SK-N-SH (cell line): ENCODE results near the gene ARHGEF10L. TPM values are rescaled to one million over a fixed set of nuclear protein-coding genes. Genes with fewer than 3 reads are reported as not detected.

Experiments
- CTCF ChIA-PET: fragments of 300-600, 350-600 bp; formaldehyde crosslinking; extraction: SDS; loops from one replicate; lab custom pipeline; 2021; lab: Yijun Ruan, JAX
- POLR2A ChIA-PET: fragments of 350-600 bp; sonication (Branson Sonifier 250); formaldehyde crosslinking; extraction: SDS; loops from one replicate; lab custom pipeline; 2020; ENCODE audit warnings: antibody characterized with exemption, inconsistent platforms; lab: Yijun Ruan, JAX
- DNase-seq: peaks from one replicate; pipeline ENCODE4 v3.0.0; 2012
- H2AFZ ChIP-seq: fragments of 200-600 bp; sonication (generic); 2 replicates; pipeline ENCODE4 v1.8.1; 2016; ENCODE audit warnings: antibody characterized with exemption, mild to moderate bottlenecking, low read depth
- H3F3A ChIP-seq: fragments of 200-600 bp; sonication (generic); replicated peaks from 2 replicates; pipeline ENCODE3; 2016; ENCODE audit warnings: antibody characterized with exemption, mild to moderate bottlenecking; ENCODE audit not compliant: insufficient read depth
- H3K27ac ChIP-seq, 2 experiments: fragments of 200-500 bp in 1 of 2; fragments of 200-600 bp in 1 of 2; sonication (Bioruptor generic) in 1 of 2; sonication (generic), shearing (Covaris generic) in 1 of 2; 2 replicates each; pipeline versions ENCODE4 v1.5.1 to v1.6.1; 2014 to 2016; ENCODE audit warnings: low read depth in 2 of 2, inconsistent platforms in 1 of 2, low read length in 1 of 2, mild to moderate bottlenecking in 1 of 2, mixed read lengths in 1 of 2
- H3K27me3 ChIP-seq: fragments of 200-600 bp; sonication (generic), shearing (Covaris generic); 2 replicates; pipeline ENCODE4 v1.6.1; 2016; ENCODE audit warnings: mixed run types; ENCODE audit not compliant: insufficient read depth
- H3K36me3 ChIP-seq, 2 experiments: fragments of 200-500 bp in 1 of 2; fragments of 200-600 bp in 1 of 2; sonication (Bioruptor generic) in 1 of 2; sonication (generic) in 1 of 2; replicated peaks in 1 of 2; 2 replicates each; pipeline versions ENCODE3 to v1.5.1; 2014 to 2016; ENCODE audit warnings: low read length in 1 of 2, mild to moderate bottlenecking in 1 of 2; ENCODE audit not compliant: insufficient read depth in 2 of 2, control insufficient read depth in 1 of 2
- H3K4me1 ChIP-seq, 2 experiments: fragments of 200-500 bp in 1 of 2; fragments of 200-600 bp in 1 of 2; sonication (Bioruptor generic) in 1 of 2; sonication (generic), shearing (Covaris generic) in 1 of 2; 2 replicates each; pipeline versions ENCODE4 v1.5.1 to v1.6.1; 2014 to 2016; ENCODE audit warnings: low read depth in 1 of 2, low read length in 1 of 2, mixed run types in 1 of 2; ENCODE audit not compliant: insufficient read depth in 2 of 2, control insufficient read depth in 1 of 2
- H3K4me2 ChIP-seq: fragments of 200-600 bp; sonication (generic), shearing (Covaris generic); 2 replicates; pipeline ENCODE4 v1.6.1; 2017; ENCODE audit warnings: mixed run types
- H3K4me3 ChIP-seq, 2 experiments: fragments of 200-500 bp in 1 of 2; fragments of 200-600 bp in 1 of 2; sonication (Bioruptor generic) in 1 of 2; sonication (generic), shearing (Covaris generic) in 1 of 2; 2 replicates each; pipeline versions ENCODE4 v1.5.1 to v1.8.1; 2014 to 2016; ENCODE audit warnings: low read depth in 2 of 2, inconsistent platforms in 1 of 2, low read length in 1 of 2, mild to moderate bottlenecking in 1 of 2, mixed read lengths in 1 of 2, moderate library complexity in 1 of 2
- H3K79me2 ChIP-seq: fragments of 200-600 bp; sonication (generic); 2 replicates; pipeline ENCODE4 v1.8.1; 2017; ENCODE audit warnings: mild to moderate bottlenecking; ENCODE audit not compliant: insufficient read depth
- H3K9ac ChIP-seq: fragments of 200-600 bp; sonication (generic); 2 replicates; pipeline ENCODE4 v1.6.1; 2017; ENCODE audit warnings: mixed run types
- H3K9me2 ChIP-seq: fragments of 200-600 bp; sonication (generic); 2 replicates; pipeline ENCODE4 v1.6.1; 2017; ENCODE audit warnings: mixed run types
- H3K9me3 ChIP-seq: fragments of 200-600 bp; sonication (generic); 2 replicates; pipeline ENCODE4 v1.6.1; 2017; ENCODE audit warnings: mixed run types, mild to moderate bottlenecking, moderate library complexity
- H4K20me1 ChIP-seq: fragments of 200-600 bp; sonication (generic); 2 replicates; pipeline ENCODE4 v1.6.1; 2017; ENCODE audit warnings: mild to moderate bottlenecking, mixed run types; ENCODE audit not compliant: insufficient read depth
- ELF1 ChIP-seq: IDR thresholded peaks from 2 replicates; pipeline ENCODE4 v1.4.0; 2012
- FOSL2 ChIP-seq: IDR thresholded peaks from 2 replicates; pipeline ENCODE4 v1.4.0; 2012; ENCODE audit warnings: low read depth, mild to moderate bottlenecking, moderate library complexity, borderline replicate concordance
- FOXJ3 ChIP-seq: sonication (generic); formaldehyde crosslinking; IDR thresholded peaks from 2 replicates; pipeline ENCODE4 v1.5.1; 2020; ENCODE audit warnings: mild to moderate bottlenecking, missing genetic modification reagents
- FOXM1 ChIP-seq: IDR thresholded peaks from 2 replicates; pipeline ENCODE4 v1.4.0; 2012; ENCODE audit warnings: low read depth, mild to moderate bottlenecking
- GABPA ChIP-seq: IDR thresholded peaks from 2 replicates; pipeline ENCODE4 v1.4.0; 2012; ENCODE audit warnings: low read depth, mild to moderate bottlenecking
- GATA2 ChIP-seq: sonication (generic); formaldehyde crosslinking; IDR thresholded peaks from 2 replicates; pipeline ENCODE4 v1.5.0; 2020; ENCODE audit warnings: mild to moderate bottlenecking, missing genetic modification reagents
- JUND ChIP-seq: IDR thresholded peaks from 2 replicates; pipeline ENCODE4 v1.4.0; 2012
- MXI1 ChIP-seq: IDR thresholded peaks from 2 replicates; pipeline ENCODE4 v1.6.1; 2012; ENCODE audit warnings: mild to moderate bottlenecking, low read depth, low read length, improper control_type of control experiment
- RAD21 ChIP-seq: IDR thresholded peaks from 2 replicates; pipeline ENCODE4 v1.6.1; 2012; ENCODE audit warnings: mild to moderate bottlenecking, low read length
- SIN3A ChIP-seq: IDR thresholded peaks from 2 replicates; pipeline ENCODE4 v1.6.1; 2012; ENCODE audit warnings: low read depth, mild to moderate bottlenecking, low read length, moderate library complexity, borderline replicate concordance
- SMC3 ChIP-seq: IDR thresholded peaks from 2 replicates; pipeline ENCODE4 v1.6.1; 2012; ENCODE audit warnings: low read depth, low read length, improper control_type of control experiment
- TAF1 ChIP-seq: IDR thresholded peaks from 2 replicates; pipeline ENCODE4 v1.6.1; 2012; ENCODE audit warnings: low read depth, mild to moderate bottlenecking, low read length, moderate library complexity, borderline replicate concordance
- TCF12 ChIP-seq: IDR thresholded peaks from 2 replicates; pipeline ENCODE4 v1.4.0; 2012
- TEAD4 ChIP-seq: IDR thresholded peaks from 2 replicates; pipeline ENCODE4 v1.4.0; 2012; ENCODE audit warnings: mild to moderate bottlenecking, borderline replicate concordance; ENCODE audit not compliant: insufficient read depth
- WGBS: methylation state at CpG from one replicate; pipeline ENCODE4 v1.1.6; 2017; ENCODE audit warnings: low lambda C conversion rate; 5-methylcytosine and 5-hydroxymethylcytosine counted together
- polyA plus RNA-seq, 3 experiments: library from polyadenylated mRNA; depleted of rRNA; stranded (reverse); fragments of >200 nt; gene quantifications; 2 replicates each; pipeline ENCODE4 v1.2.3, GENCODE V29; 2012
- TF ChIP-seq, protein P1 (sequence below): fragments of 200-600 bp; sonication (generic); IDR thresholded peaks from 2 replicates; pipeline ENCODE4 v1.6.1; 2017; ENCODE audit warnings: antibody characterized with exemption, mild to moderate bottlenecking, moderate library complexity
- TF ChIP-seq, protein P2 (sequence below): IDR thresholded peaks from 2 replicates; pipeline ENCODE4 v1.6.1; 2012; ENCODE audit warnings: mild to moderate bottlenecking, low read depth, low read length, moderate library complexity
- TF ChIP-seq, protein P3 (sequence below): IDR thresholded peaks from 2 replicates; pipeline ENCODE4 v1.4.0; 2012; ENCODE audit warnings: low read depth, borderline replicate concordance
- TF ChIP-seq, protein P4 (sequence below): fragments of 150-350 bp; IDR thresholded peaks from 2 replicates; pipeline ENCODE4 v1.6.1; 2017; ENCODE audit warnings: antibody characterized with exemption, low read length, low read depth, borderline replicate concordance

Gene ARHGEF10L
- polyA plus RNA-seq, 1 of the 3 experiments (the other 2 are of a cell fraction): 12.5 TPM

DNA sequence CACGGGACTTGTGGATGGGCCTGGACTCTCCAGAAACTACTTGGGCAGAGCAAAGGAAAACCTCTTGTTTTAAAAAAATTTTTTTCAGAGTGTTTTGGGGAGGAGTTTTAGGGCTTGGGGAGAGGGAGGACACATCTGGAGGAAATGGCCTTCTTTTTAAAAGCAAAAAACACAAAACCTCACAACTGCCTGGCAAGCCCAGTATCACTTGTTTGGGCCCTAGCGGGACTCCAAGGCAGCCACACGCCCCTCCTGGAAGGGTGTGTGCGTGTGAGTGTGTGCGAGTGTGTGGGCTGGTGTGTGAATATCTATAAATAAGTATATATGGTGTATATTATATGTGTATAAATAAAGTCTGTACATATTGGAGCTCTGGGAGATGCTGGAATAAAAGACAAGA lies 158.0 kb downstream of the ARHGEF10L start:
- no peak overlapping the region for H3K9ac ChIP-seq
- H3K4me3 ChIP-seq: no peak overlapping the region
- no peaks in the 10 kb centered on the region for H3F3A ChIP-seq
- H3K27ac ChIP-seq: no peak overlapping the region
- H3K4me1 ChIP-seq: peaks cover 3 to 24% of the 10 kb centered on the region in 2 experiments; a peak in 2 of 4 replicates
- ChIA-PET CTCF (interaction anchor here (0.8 to 3.9 kb wide), 7 partner anchors 9 to 45 kb away, joined by 3 to 37 read pairs (median 4); no protein-coding TSS in a partner anchor), POLR2A (no interaction called here)
- H3K9me2 ChIP-seq: no peaks in the 10 kb centered on the region
- no peaks in the 10 kb centered on the region for H3K79me2 ChIP-seq
- H3K36me3 ChIP-seq: peaks cover 0 to 2% of the 10 kb centered on the region in 2 experiments
- H4K20me1 ChIP-seq: no peaks in the 10 kb centered on the region
- WGBS: 96% methylated on average over 5 of the region's 5 CpGs
- TF ChIP-seq SMC3 (no peak), MXI1 (no peak), GATA2 (CRISPR knock-in tag) (no peak), TCF12 (no peak), ELF1 (no peak), TEAD4 (no peak), RAD21 (no peak), SIN3A (no peak)
- TF ChIP-seq, protein P1, sequence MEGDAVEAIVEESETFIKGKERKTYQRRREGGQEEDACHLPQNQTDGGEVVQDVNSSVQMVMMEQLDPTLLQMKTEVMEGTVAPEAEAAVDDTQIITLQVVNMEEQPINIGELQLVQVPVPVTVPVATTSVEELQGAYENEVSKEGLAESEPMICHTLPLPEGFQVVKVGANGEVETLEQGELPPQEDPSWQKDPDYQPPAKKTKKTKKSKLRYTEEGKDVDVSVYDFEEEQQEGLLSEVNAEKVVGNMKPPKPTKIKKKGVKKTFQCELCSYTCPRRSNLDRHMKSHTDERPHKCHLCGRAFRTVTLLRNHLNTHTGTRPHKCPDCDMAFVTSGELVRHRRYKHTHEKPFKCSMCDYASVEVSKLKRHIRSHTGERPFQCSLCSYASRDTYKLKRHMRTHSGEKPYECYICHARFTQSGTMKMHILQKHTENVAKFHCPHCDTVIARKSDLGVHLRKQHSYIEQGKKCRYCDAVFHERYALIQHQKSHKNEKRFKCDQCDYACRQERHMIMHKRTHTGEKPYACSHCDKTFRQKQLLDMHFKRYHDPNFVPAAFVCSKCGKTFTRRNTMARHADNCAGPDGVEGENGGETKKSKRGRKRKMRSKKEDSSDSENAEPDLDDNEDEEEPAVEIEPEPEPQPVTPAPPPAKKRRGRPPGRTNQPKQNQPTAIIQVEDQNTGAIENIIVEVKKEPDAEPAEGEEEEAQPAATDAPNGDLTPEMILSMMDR: no peak
- TF ChIP-seq, protein P2, sequence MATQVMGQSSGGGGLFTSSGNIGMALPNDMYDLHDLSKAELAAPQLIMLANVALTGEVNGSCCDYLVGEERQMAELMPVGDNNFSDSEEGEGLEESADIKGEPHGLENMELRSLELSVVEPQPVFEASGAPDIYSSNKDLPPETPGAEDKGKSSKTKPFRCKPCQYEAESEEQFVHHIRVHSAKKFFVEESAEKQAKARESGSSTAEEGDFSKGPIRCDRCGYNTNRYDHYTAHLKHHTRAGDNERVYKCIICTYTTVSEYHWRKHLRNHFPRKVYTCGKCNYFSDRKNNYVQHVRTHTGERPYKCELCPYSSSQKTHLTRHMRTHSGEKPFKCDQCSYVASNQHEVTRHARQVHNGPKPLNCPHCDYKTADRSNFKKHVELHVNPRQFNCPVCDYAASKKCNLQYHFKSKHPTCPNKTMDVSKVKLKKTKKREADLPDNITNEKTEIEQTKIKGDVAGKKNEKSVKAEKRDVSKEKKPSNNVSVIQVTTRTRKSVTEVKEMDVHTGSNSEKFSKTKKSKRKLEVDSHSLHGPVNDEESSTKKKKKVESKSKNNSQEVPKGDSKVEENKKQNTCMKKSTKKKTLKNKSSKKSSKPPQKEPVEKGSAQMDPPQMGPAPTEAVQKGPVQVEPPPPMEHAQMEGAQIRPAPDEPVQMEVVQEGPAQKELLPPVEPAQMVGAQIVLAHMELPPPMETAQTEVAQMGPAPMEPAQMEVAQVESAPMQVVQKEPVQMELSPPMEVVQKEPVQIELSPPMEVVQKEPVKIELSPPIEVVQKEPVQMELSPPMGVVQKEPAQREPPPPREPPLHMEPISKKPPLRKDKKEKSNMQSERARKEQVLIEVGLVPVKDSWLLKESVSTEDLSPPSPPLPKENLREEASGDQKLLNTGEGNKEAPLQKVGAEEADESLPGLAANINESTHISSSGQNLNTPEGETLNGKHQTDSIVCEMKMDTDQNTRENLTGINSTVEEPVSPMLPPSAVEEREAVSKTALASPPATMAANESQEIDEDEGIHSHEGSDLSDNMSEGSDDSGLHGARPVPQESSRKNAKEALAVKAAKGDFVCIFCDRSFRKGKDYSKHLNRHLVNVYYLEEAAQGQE: no peak
- TF ChIP-seq, protein P3, sequence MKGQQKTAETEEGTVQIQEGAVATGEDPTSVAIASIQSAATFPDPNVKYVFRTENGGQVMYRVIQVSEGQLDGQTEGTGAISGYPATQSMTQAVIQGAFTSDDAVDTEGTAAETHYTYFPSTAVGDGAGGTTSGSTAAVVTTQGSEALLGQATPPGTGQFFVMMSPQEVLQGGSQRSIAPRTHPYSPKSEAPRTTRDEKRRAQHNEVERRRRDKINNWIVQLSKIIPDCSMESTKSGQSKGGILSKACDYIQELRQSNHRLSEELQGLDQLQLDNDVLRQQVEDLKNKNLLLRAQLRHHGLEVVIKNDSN: no peak
- TF ChIP-seq, all 33 proteins: peak for 0
- Histone ChIP-seq H2AFZ (no peak overlapping the region), H3K4me2 (no peak overlapping the region), H3K27me3 (no peaks in the 10 kb centered on the region), H3K9me3 (no peaks in the 10 kb centered on the region)
- no peak for DNase-seq

DNA sequence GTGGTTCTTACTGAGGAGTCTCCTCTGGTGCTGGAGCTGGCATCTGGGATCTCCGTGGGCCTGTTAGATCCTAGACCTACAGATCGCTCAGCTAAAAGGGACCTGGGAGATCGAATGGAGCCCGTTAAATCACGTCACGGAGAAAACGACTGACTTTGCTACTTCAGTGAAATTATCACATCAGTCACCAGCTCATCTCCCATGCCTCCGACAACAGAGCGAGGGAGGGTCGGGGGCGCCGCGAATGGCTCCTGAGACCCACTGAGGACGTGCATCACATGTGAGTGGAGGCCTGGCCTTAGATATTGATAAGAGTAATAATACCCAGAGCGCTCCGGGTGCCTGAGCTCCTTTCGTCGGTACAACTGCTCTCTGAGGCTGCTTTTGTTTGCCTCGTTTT lies 160.1 kb downstream of the ARHGEF10L start:
- no peaks in the 10 kb centered on the region for H3K79me2 ChIP-seq
- H3K4me3 ChIP-seq: no peak overlapping the region
- H3K27me3 ChIP-seq: no peaks in the 10 kb centered on the region
- H3K36me3 ChIP-seq: peaks cover 0 to 2% of the 10 kb centered on the region in 2 experiments
- no peak overlapping the region for H3K27ac ChIP-seq
- no peaks in the 10 kb centered on the region for H3K9me2 ChIP-seq
- peaks cover 3 to 32% of the 10 kb centered on the region in 2 experiments; a peak in 2 of 4 replicates for H3K4me1 ChIP-seq
- no peak overlapping the region for H3K9ac ChIP-seq
- no peak overlapping the region for H3K4me2 ChIP-seq
- no peak overlapping the region for H2AFZ ChIP-seq
- no peaks in the 10 kb centered on the region for H3F3A ChIP-seq
- TF ChIP-seq TAF1 (no peak), FOXJ3 (CRISPR knock-in tag) (no peak), GABPA (no peak), ELF1 (no peak), FOSL2 (no peak), JUND (no peak), RAD21 (no peak), SIN3A (no peak), FOXM1 (no peak), SMC3 (no peak)
- TF ChIP-seq, protein P4, sequence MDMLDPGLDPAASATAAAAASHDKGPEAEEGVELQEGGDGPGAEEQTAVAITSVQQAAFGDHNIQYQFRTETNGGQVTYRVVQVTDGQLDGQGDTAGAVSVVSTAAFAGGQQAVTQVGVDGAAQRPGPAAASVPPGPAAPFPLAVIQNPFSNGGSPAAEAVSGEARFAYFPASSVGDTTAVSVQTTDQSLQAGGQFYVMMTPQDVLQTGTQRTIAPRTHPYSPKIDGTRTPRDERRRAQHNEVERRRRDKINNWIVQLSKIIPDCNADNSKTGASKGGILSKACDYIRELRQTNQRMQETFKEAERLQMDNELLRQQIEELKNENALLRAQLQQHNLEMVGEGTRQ: no peak
- ChIA-PET POLR2A (no interaction called here), CTCF (interaction anchor here (3.0 kb wide), 1 partner anchor 38 kb away, joined by 16 read pairs; no protein-coding TSS in a partner anchor)
- H3K9me3 ChIP-seq: no peaks in the 10 kb centered on the region
- no peaks in the 10 kb centered on the region for H4K20me1 ChIP-seq
- 93% methylated on average over 18 of the region's 19 CpGs for WGBS
- DNase-seq: no peak
